NCI-H2029 treated with DMSO at 0.1 percent for 48 hours (cell line): Measurements from ENCODE around the gene TARS1.

Source experiments
- DNase-seq: peaks from one replicate; lab custom pipeline; 2025; lab: John Stamatoyannopoulos, UW

TARS1 gene

DNA sequence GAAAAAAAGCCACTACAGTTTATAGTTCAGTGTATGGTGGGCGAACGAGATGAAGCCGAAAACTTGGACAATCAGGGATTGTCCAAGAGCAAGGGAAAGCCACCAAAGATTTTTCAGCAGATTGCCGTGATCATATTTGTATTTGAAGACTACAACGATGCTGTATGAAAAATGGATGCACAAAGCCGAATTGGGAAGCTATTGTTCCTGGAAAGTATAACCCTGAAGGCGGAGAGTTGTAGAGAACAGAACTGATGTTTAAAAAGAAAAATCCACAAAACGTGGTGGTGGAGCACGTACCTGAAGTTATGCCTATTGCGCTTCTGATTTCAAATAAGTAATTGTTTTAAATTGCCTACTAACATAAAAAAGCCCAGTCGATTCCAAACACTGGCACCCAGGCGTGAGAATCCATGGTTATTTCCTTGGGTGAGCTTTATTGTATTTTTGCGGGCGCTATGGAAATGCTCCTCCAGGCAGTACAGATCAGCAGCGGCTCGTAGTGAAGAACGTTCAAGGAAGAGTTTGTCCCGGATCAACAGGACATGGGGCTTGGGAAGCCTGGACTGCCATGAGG, 772 bp upstream of the TARS1 start:
- DNase-seq: no peak

GRCh38 chr5:33441241-33442177, 744 bp downstream of the TARS1 start:
- peak; percentile 67 for DNase-seq

- no peak for DNase-seq
Measured at GRCh38 chr5:33444542-33444941, 3.8 kb downstream of the TARS1 start.

GRCh38 chr5:33445798-33446197, 5.0 kb downstream of the TARS1 start:
- DNase-seq: no peak

DNA sequence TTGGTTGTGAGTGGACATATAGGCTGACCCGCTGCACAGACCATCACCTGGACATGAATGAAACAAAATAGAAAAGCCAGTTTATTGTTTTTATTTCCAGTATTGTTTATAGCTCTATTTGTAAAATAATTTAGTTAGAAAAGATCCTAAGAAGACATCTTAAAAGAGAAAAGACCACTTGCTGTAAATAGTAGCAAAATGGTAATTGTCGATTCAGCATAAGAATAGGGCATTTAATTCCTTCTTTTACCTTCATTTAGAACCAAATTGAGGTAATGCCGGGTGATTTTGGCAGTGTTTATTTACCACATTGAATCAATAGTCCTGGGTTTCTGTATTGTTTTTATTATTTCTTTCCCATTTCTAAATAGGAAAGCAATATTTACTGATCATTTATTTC, 7.4 kb downstream of the TARS1 start:
- DNase-seq: no peak

GRCh38 chr5:33457126-33457525, 16.4 kb downstream of the TARS1 start:
- no peak for DNase-seq

DNA sequence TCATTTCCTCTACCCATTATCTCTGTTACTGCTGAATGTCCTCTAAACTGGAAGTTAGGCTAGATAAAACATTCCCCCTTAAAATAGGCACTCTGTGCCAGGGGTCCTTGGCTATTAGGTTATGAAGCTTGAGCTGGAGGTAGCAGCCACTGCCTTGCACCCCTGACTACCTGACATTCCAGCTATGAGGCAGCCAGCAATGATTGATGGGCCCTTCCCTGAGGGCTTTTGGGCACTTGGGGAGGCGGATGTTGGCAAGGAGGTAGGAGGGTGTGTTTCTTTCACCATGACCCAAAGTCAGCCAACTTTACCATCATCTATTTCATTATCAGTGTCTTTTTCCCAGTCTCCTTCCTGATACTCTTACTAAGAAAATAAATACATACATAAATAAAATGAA, 17.1 kb downstream of the TARS1 start:
- no peak for DNase-seq

DNA sequence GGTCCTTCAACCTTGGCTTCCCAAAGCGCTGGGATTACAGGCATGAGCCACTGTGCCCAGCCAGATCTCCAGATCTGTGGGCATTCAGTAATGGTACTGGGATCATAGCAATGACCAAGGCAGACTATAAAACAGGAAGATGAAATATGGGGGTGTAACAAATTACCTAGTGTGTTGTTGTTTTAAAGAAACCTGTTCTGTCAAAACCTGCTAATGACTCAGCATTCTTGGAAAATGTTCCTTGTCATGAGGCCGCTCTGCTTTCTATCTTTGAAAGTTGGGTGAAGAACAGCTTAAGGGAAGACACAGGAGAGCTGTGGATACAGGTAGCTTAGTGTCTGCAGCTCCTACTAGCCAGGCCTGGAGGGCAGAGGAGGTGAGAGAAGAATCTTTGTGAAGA, 19.4 kb downstream of the TARS1 start:
- DNase-seq: no peak

- DNase-seq: no peak
Measured at GRCh38 chr5:33462456-33462855, 21.7 kb downstream of the TARS1 start.

DNA sequence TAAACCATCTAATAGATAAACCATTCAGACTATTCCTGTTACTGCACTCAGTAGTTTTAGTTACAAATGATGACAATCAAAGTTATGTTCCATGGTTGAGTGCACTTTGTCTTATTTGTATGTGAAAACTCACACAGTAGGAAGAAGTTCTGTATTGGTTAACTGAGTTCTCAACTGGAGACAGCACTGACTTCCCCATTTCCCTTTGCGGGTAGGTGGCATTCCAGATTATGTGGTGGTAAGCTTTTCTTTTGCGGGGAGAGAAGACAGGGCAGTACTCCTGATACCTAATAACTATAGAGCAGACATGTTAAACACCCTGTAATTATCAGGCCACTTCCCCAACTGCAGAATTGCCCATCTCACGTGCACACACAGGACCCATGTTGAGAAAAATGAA, 24.4 kb downstream of the TARS1 start:
- no peak for DNase-seq

DNA sequence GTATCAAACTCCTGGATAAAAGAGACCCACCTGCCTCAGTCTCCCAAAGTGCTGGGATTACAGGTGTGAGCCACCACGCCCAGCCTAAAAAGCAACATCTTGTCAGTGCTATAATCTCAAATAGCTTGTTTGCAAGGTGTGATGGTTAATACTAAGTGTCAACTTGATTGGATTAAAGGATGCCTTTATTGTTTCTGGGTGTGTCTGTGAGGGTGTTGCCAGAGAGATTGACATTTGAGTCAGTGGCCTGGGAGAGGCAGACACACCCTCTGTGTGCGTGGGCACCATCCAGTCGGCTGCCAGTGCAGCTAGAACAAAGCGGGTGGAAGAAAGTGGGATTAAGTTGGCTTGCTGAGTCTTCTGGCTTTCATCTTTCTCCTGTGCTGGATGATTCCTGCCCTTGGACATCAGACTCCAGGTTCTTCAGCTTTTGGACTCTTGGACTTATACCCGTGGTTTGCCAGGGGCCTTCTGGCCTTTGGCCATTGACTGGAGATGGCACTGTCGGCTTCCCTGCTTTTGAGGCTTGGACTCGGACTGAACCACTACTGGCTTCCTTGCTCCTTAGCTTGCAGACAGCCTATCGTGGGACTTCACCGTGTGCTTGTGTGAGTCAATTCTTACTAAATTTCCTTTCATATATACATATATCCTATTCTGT, 28.1 kb downstream of the TARS1 start:
- DNase-seq: no peak

GRCh38 chr5:33470544-33470943, 29.8 kb downstream of the TARS1 start:
- no peak for DNase-seq

DNA sequence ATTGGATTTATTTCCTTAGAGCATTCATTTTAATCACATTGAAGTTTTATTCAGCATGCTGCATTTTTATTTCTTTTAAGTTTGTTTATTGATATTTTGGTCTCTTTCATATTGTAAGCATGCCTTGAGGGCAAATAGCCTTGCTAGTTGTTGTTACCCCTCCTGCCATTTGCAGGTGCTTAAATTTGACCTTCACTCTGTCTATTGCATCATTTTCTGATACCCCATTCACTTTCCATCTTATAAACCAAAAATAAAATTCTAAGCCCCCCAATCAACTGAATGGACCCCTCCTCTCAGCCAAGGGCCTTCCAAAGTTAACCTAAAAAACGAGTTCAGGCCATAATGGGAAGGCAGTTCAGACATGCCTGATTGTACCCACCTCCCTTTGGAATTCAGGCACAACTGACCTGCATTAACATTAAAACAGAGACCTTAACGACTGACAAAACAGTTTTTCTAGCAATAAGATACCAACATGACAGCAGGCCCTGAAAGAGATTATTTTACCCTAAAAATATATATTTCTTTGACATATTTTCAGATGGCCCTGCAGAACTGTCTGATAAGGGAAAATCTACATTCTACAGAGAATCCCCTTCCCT, 32.1 kb downstream of the TARS1 start:
- DNase-seq: no peak

- DNase-seq: no peak
Measured at GRCh38 chr5:33474004-33474403, 33.2 kb downstream of the TARS1 start.

GRCh38 chr5:33474931-33475499, 34.2 kb downstream of the TARS1 start:
- no peak for DNase-seq

GRCh38 chr5:33475706-33476105, 34.9 kb downstream of the TARS1 start:
- no peak for DNase-seq

GRCh38 chr5:33476992-33477391, 36.2 kb downstream of the TARS1 start:
- no peak for DNase-seq

DNA sequence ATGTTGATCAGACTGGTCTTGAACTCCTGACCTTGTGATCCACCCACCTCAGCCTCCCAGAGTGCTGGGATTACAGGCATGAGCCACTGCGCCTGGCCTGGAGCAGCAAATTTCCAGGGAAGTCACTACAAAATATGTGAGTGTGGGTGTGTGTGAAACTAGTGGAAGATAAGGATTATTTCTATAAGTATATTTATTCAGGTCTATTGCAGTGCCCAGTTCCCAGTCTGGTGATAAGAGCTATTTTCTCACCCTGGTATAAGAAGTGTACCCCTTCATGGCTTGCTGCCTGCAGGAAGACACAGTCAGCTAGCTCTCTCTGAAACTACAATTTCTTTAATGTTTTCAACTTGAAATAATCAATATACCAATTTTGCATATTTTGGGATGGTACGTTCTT, 37.1 kb downstream of the TARS1 start:
- DNase-seq: no peak

- DNase-seq: no peak
Measured at GRCh38 chr5:33479311-33479710, 38.5 kb downstream of the TARS1 start.

- no peak for DNase-seq
Measured at GRCh38 chr5:33480876-33481275, 40.1 kb downstream of the TARS1 start.

GRCh38 chr5:33482335-33482734, 41.6 kb downstream of the TARS1 start:
- DNase-seq: no peak

- DNase-seq: no peak
Measured at GRCh38 chr5:33487236-33487635, 46.5 kb downstream of the TARS1 start.
